Stimulated activated CD8-positive, alpha-beta memory T cell treated with anti-CD3 and anti-CD28 coated beads, Interleukin-7, amount 100 ng/mL, for 48 hours (primary cell): Measurements from ENCODE around the gene ARHGEF38.
"Not testable (repeated sequence)": the region's sequence is repeated elsewhere in the genome, so short reads cannot be mapped to it uniquely, and the experiment has no call there.

Experiments
- DNase-seq, 2 donors: peaks; one replicate each; pipeline ENCODE4 v3.0.0-alpha.2; 2020; ENCODE audit warnings: low read depth in 1 of 2; ENCODE audit errors: extremely low read depth in 1 of 2

ARHGEF38 gene

GRCh38 chr4:105605493-105605892, 53.1 kb downstream of the ARHGEF38 start:
- no peak for DNase-seq

GRCh38 chr4:105607876-105608275, 55.5 kb downstream of the ARHGEF38 start:
- no peak for DNase-seq

GRCh38 chr4:105609819-105610218, 57.4 kb downstream of the ARHGEF38 start:
- not testable (repeated sequence) for DNase-seq

- DNase-seq = no peak
Measured at GRCh38 chr4:105613306-105613705, 60.9 kb downstream of the ARHGEF38 start.

GRCh38 chr4:105619188-105619931, 66.9 kb downstream of the ARHGEF38 start:
- DNase-seq = no peak

- DNase-seq = no peak
Measured at GRCh38 chr4:105620640-105621323, 68.4 kb downstream of the ARHGEF38 start.

GRCh38 chr4:105622269-105622668, 69.8 kb downstream of the ARHGEF38 start:
- no peak for DNase-seq

- no peak for DNase-seq
Measured at GRCh38 chr4:105623099-105623498, 70.7 kb downstream of the ARHGEF38 start.

GRCh38 chr4:105624530-105624929, 72.1 kb downstream of the ARHGEF38 start:
- no peak for DNase-seq

- DNase-seq = no peak
Measured at GRCh38 chr4:105625214-105625613, 72.8 kb downstream of the ARHGEF38 start.

GRCh38 chr4:105626846-105627245, 74.4 kb downstream of the ARHGEF38 start:
- DNase-seq = no peak

- DNase-seq = no peak
Measured at GRCh38 chr4:105627620-105628019, 75.2 kb downstream of the ARHGEF38 start.

- no peak for DNase-seq
Measured at GRCh38 chr4:105630670-105631655, 78.5 kb downstream of the ARHGEF38 start.

GRCh38 chr4:105631818-105632400, 79.5 kb downstream of the ARHGEF38 start:
- DNase-seq = no peak

- DNase-seq = no peak
Measured at GRCh38 chr4:105632599-105632998, 80.2 kb downstream of the ARHGEF38 start.

- no peak for DNase-seq
Measured at GRCh38 chr4:105633241-105633640, 80.8 kb downstream of the ARHGEF38 start.

- no peak for DNase-seq
Measured at GRCh38 chr4:105634402-105635080, 82.1 kb downstream of the ARHGEF38 start.

- DNase-seq = no peak
Measured at GRCh38 chr4:105637408-105638176, 85.2 kb downstream of the ARHGEF38 start.

- no peak for DNase-seq
Measured at GRCh38 chr4:105641845-105642244, 89.4 kb downstream of the ARHGEF38 start.

GRCh38 chr4:105644257-105644656, 91.8 kb downstream of the ARHGEF38 start:
- DNase-seq = no peak
